Activated CD8-positive, alpha-beta memory T cell treated with anti-CD3 and anti-CD28 coated beads for 24 hours (primary cell): ENCODE data around the gene EPHA2.
"Not testable (repeated sequence)": the region's sequence is repeated elsewhere in the genome, so short reads cannot be mapped to it uniquely, and the experiment has no call there.

Experiments
- DNase-seq: peaks from one replicate; pipeline ENCODE4 v3.0.0-alpha.2; 2020

EPHA2 gene

GRCh38 chr1:16155537-16156410 lies at the start of gene EPHA2:
TSS of gene EPHA2 (minus strand) at chr1:16156069. CDS start at chr1:16155932, 137 bp downstream.
- DNase-seq, result peak; percentile 64

- DNase-seq, result no peak
These were observed 49.4 kb upstream of the EPHA2 start for GRCh38 chr1:16205334-16205671.

- peak; percentile 67 for DNase-seq
These were observed 48.9 kb upstream of the EPHA2 start for GRCh38 chr1:16204634-16205333.

- no peak for DNase-seq
These were observed 48.3 kb upstream of the EPHA2 start for GRCh38 chr1:16204216-16204615.

GRCh38 chr1:16203550-16203949 lies 47.7 kb upstream of the EPHA2 start:
- no peak for DNase-seq

- no peak for DNase-seq
These were observed 46.7 kb upstream of the EPHA2 start for GRCh38 chr1:16202281-16203210.

GRCh38 chr1:16199700-16200099 lies 43.8 kb upstream of the EPHA2 start:
- no peak for DNase-seq

- DNase-seq, result no peak
These were observed 43.3 kb upstream of the EPHA2 start for GRCh38 chr1:16199157-16199501.

- DNase-seq, result no peak
These were observed 42.7 kb upstream of the EPHA2 start for GRCh38 chr1:16198444-16199156.

- DNase-seq, result no peak
These were observed 41.0 kb upstream of the EPHA2 start for GRCh38 chr1:16196874-16197273.

GRCh38 chr1:16196139-16196538 lies 40.3 kb upstream of the EPHA2 start:
- not testable (repeated sequence) for DNase-seq

GRCh38 chr1:16195518-16195905 lies 39.6 kb upstream of the EPHA2 start:
- no peak for DNase-seq

- DNase-seq, result no peak
These were observed 36.2 kb upstream of the EPHA2 start for GRCh38 chr1:16191916-16192546.

GRCh38 chr1:16191309-16191708 lies 35.4 kb upstream of the EPHA2 start:
- DNase-seq, result no peak

- no peak for DNase-seq
These were observed 34.2 kb upstream of the EPHA2 start for GRCh38 chr1:16189921-16190621.

- no peak for DNase-seq
These were observed 33.1 kb upstream of the EPHA2 start for GRCh38 chr1:16189003-16189402.

GRCh38 chr1:16187748-16188401 lies 32.0 kb upstream of the EPHA2 start:
- peak; percentile 92 for DNase-seq

- no peak for DNase-seq
These were observed 30.9 kb upstream of the EPHA2 start for GRCh38 chr1:16186655-16187235.

GRCh38 chr1:16184557-16185303 lies 28.9 kb upstream of the EPHA2 start:
- DNase-seq, result no peak
